Measurements from ENCODE around the gene C11orf86.
"Not testable (repeated sequence)": the region's sequence is repeated elsewhere in the genome, so short reads cannot be mapped to it uniquely, and the experiment has no call there.

Gene C11orf86

DNA sequence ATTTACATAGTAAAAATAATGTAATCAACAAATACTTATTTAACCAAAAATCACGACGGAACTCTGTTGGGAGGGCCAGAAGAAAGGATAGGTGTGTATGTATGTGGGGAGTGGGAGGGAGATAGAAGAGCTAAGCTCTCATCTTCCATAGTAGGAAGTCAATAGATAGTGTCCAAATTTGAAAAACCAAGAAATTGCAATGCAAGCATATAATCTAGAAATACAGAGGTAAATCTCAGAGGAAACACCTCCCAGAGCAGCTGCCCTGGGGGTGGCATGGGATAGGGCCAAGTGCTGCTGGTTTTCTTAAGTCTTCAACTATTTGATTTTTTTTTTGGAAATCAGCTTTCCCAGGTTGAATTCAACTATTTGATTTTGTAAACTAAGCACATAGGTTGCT lies 16.9 kb downstream of the C11orf86 start:
- H3K9me3 ChIP-seq (ENCODE audit: low read depth, low read length) = no peaks in the 10 kb centered on the region

DNA sequence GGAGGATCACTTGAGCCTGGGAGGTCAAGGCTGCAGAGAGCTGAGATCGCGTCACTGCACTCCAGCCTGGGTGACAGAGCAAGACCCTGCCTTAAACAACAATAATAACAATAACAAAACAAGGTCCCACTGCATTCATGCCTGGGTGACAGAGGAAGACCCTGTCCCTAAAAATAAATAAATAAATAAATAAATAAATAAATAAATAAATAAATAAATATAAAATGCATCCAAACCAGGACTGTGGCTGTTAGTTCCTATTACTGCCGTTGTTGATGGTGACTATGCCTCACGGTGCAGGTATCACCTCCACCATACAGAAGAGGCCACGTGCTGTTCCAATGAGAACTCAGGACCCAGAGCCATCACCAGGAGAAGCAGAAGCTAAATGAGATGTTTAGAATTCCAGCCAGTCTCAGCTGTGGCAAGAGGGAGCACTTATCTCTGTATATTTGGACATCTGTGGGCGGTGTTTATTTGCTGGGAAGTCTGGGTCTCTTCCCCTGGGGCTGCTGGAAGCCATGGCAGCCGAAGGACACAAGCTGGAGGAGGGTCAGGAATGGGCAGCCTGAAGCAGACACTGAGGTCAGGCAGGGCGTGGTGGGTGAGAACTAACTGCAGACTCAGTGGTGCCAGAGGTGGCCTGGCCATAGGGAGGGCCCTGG lies 21.6 kb downstream of the C11orf86 start:
- Histone ChIP-seq H3K9ac (ENCODE audit: insufficient read length) (no peak overlapping the region), H3K36me3 (ENCODE audit: insufficient read depth, low read length) (no peaks in the 10 kb centered on the region), H3K4me3 (no peak overlapping the region), H3K27ac (no peak overlapping the region), H3K9me3 (ENCODE audit: low read depth, low read length) (no peaks in the 10 kb centered on the region)
- DNase-seq (ENCODE audit: low read depth, low spot score) = no peak
- TF ChIP-seq POLR2AphosphoS5 (IDR thresholded peaks at IDR 0.05; ENCODE audit: borderline replicate concordance, low read depth, low read length) (no peak), FOXP2 (optimal IDR thresholded peaks at IDR 0.05; ENCODE audit: control extremely low read depth, extremely low read length, insufficient read depth) (no peak), EZH2 (IDR thresholded peaks at IDR 0.05) (no peak)

More for the DNA sequence above, 16.9 kb downstream of the C11orf86 start:
- Histone ChIP-seq H3K27ac (no peak overlapping the region), H3K36me3 (ENCODE audit: insufficient read depth, low read length) (no peaks in the 10 kb centered on the region), H3K9ac (ENCODE audit: insufficient read length) (no peak overlapping the region), H3K4me3 (no peak overlapping the region)
- no peak for DNase-seq (ENCODE audit: low read depth, low spot score)
- TF ChIP-seq POLR2AphosphoS5 (IDR thresholded peaks at IDR 0.05; ENCODE audit: borderline replicate concordance, low read depth, low read length) (no peak), EZH2 (IDR thresholded peaks at IDR 0.05) (no peak)

DNA sequence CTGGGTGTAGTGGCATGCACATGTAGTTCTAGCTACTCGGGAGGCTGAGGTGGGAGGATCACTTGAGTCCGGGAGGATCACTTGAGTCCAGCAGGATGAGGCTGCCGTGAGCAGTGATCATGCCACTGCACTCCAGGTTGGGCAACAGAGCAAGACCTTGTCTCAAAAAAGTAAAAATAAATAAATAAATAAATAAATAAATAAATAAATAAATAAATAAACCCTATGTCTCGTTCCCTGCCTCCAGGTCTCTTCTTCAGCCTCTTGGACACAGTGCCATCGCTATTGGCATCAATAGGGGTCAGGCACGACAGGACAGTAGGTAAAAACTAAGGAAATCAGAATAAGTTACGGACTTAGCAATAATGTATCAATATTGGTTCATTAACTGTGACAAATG lies 24.5 kb downstream of the C11orf86 start:
- no peak for TF ChIP-seq POLR2AphosphoS5 (IDR thresholded peaks at IDR 0.05; ENCODE audit: borderline replicate concordance, low read depth, low read length)
- no peak for TF ChIP-seq FOXP2 (optimal IDR thresholded peaks at IDR 0.05; ENCODE audit: control extremely low read depth, extremely low read length, insufficient read depth)
- no peak for TF ChIP-seq EZH2 (IDR thresholded peaks at IDR 0.05)
- no peak overlapping the region for H3K27ac ChIP-seq
- H3K9me3 ChIP-seq (ENCODE audit: low read depth, low read length) = no peaks in the 10 kb centered on the region
- no peak for DNase-seq (ENCODE audit: low read depth, low spot score)
- no peak overlapping the region for H3K9ac ChIP-seq (ENCODE audit: insufficient read length)
- no peak overlapping the region for H3K4me3 ChIP-seq
- no peaks in the 10 kb centered on the region for H3K36me3 ChIP-seq (ENCODE audit: insufficient read depth, low read length)

DNA sequence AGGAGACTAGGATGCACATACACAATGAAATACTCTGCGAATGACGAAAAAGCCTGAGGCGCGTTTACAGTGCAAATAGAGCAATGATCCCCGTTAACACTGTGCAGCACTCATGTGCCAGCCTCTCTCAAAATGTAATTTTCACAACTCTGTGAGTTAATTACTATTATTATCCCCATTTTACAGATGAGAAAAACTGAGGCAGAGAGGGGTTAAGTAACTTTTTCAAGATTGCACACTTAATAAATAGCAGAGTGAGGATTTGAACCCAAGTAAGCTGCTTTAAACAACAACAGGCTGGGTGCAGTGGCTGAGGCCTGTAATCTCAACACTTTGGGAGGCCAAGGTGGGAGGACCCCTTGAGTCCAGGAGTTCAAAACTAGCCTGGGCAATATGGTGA lies 26.2 kb downstream of the C11orf86 start:
- Histone ChIP-seq H3K4me3 (no peak overlapping the region), H3K36me3 (ENCODE audit: insufficient read depth, low read length) (no peaks in the 10 kb centered on the region), H3K9ac (ENCODE audit: insufficient read length) (no peak overlapping the region), H3K27ac (no peak overlapping the region), H3K9me3 (ENCODE audit: low read depth, low read length) (no peaks in the 10 kb centered on the region)
- TF ChIP-seq POLR2AphosphoS5 (IDR thresholded peaks at IDR 0.05; ENCODE audit: borderline replicate concordance, low read depth, low read length) = no peak
- TF ChIP-seq EZH2 (IDR thresholded peaks at IDR 0.05) = no peak
- no peak for TF ChIP-seq FOXP2 (optimal IDR thresholded peaks at IDR 0.05; ENCODE audit: control extremely low read depth, extremely low read length, insufficient read depth)
- no peak for DNase-seq (ENCODE audit: low read depth, low spot score)

DNA sequence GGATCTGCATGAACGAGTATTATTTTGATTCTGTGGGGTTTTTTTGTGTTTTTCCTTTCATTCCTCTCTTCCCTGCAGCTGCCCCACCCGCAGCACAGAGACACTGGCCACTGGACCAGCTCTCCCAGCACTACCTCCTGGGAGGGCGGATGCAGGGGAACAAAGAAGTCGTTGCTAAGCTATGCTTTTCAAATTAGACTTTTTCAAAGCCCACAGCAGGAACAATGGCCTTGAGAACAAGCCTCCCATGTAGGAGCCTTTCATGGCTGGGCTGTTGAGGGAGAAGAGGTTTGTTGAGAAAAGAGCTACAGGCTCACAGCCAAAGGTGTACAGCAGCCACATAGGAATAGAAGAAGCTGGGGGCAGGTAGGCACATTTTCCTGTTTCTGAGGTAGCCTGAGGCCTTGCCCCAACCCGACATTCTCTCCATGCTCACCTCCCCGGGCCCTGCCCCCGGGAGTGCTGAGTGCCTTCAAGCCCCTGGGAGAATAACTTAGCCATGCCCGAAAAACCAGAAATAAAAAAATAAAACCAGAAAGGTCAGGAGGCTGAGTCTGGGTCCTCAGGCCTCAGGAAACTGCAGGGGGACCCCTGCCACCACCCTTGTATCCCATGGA lies 27.3 kb downstream of the C11orf86 start:
- Histone ChIP-seq H3K36me3 (ENCODE audit: insufficient read depth, low read length) (no peaks in the 10 kb centered on the region), H3K27ac (no peak overlapping the region), H3K9ac (ENCODE audit: insufficient read length) (no peak overlapping the region), H3K9me3 (ENCODE audit: low read depth, low read length) (no peaks in the 10 kb centered on the region), H3K4me3 (no peak overlapping the region)
- no peak for DNase-seq (ENCODE audit: low read depth, low spot score)
- no peak for TF ChIP-seq POLR2AphosphoS5 (IDR thresholded peaks at IDR 0.05; ENCODE audit: borderline replicate concordance, low read depth, low read length)

DNA sequence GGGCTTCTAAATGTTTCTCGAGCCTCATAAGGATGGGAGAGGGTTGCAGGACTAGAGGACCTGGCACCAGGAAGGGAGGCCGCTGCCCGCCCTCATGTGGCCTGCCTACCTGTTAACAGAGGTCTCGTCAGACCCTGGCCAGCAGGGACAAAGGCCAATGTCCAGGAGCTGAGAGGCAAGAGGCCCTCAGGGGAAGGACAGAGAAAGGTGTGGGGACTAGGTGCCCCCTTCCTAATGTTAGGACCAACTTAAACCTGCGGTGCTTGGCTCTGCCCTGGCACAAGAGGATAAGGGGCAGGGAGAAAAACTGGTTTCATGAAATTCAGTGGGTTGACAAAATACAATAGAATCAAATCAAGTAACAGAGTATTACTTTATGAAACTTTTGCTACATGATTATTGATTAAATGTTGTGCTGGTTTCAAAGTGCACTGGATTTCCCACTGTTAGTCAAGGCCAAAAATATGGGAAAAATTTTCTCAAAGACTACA lies 27.9 kb downstream of the C11orf86 start:
- Histone ChIP-seq H3K4me3 (no peak overlapping the region), H3K27ac (no peak overlapping the region), H3K9me3 (ENCODE audit: low read depth, low read length) (no peaks in the 10 kb centered on the region), H3K36me3 (ENCODE audit: insufficient read depth, low read length) (no peaks in the 10 kb centered on the region), H3K9ac (ENCODE audit: insufficient read length) (no peak overlapping the region)
- TF ChIP-seq FOXP2 (optimal IDR thresholded peaks at IDR 0.05; ENCODE audit: control extremely low read depth, extremely low read length, insufficient read depth) (no peak), POLR2AphosphoS5 (IDR thresholded peaks at IDR 0.05; ENCODE audit: borderline replicate concordance, low read depth, low read length) (no peak), EZH2 (IDR thresholded peaks at IDR 0.05) (no peak)
- DNase-seq (ENCODE audit: low read depth, low spot score) = no peak

DNA sequence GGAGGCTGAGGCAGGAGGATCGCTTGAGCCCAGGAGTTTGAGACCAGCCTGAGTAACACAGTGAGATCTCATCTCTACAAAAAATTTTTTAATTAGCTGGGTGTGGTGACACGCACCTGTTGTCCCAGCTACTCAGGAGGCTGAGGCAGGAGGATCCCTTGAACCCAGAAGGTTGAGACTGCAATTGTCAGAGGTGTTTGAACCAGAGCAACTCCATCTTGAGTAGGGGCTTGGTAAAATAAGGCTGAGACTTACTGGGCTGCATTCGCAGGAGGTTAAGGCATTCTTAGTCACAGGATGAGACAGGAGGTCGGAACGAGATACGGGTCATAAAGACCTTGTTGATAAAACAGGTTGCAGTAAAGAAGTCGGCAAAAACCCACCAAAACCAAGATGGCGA lies 30.1 kb downstream of the C11orf86 start:
- H3K36me3 ChIP-seq (ENCODE audit: insufficient read depth, low read length); H3K4me3 ChIP-seq; H3K9ac ChIP-seq (ENCODE audit: insufficient read length); H3K27ac ChIP-seq; DNase-seq (ENCODE audit: low read depth, low spot score); H3K9me3 ChIP-seq (ENCODE audit: low read depth, low read length): not testable (repeated sequence)

DNA sequence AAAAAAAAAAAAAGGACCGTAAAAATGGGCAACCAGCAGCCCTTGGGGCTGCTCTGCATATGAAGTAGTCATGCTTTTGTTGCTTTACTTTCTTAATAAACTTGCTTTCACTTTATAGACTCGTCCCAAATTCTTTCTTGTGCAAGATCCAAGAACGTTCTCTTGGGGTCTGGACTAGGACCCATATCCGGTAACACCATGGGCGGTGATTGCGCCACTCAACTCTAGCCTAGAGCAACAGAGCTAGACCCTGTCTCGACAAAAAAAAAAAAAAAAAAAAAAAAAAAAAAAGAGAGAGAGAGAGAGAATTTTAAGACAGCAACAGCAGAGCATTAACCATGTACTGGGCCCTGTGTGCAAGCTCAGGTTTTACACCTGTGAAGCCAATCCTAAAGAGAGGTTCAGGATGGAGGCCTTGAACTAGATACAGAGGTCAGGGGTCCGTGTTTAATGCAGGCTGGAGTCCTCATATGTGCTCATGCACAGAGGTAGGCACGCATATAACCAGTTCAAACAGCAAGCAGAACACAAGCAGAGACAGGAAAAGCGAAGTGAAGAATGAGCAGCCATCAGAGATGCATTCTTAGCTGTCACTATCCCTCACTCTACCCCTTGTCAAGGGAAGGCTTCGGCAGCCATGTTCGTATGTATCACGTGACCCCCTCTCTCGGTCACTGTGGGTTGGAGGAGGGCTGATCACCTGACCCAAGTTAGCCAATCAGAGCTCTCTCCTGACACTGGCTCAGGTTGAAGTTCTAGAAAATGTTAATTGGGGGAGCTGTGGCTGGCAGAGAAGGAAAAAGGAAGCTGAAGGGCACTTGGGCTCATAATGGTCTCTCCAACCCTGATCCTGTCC lies 31.2 kb downstream of the C11orf86 start:
- peak overlapping the region; percentile 94 for H3K27ac ChIP-seq
- H3K36me3 ChIP-seq (ENCODE audit: insufficient read depth, low read length) = no peaks in the 10 kb centered on the region
- TF ChIP-seq POLR2AphosphoS5 (IDR thresholded peaks at IDR 0.05; ENCODE audit: borderline replicate concordance, low read depth, low read length) (no peak), EZH2 (IDR thresholded peaks at IDR 0.05) (no peak), FOXP2 (optimal IDR thresholded peaks at IDR 0.05; ENCODE audit: control extremely low read depth, extremely low read length, insufficient read depth) (no peak)
- peak; percentile 80 for DNase-seq (ENCODE audit: low read depth, low spot score)
- peak overlapping the region; percentile 53 for H3K9ac ChIP-seq (ENCODE audit: insufficient read length)
- H3K9me3 ChIP-seq (ENCODE audit: low read depth, low read length) = no peaks in the 10 kb centered on the region
- peak overlapping the region; percentile 74 for H3K4me3 ChIP-seq

Measured in SK-N-MC (cell line).